Stomach (tissue), 9 donors: ENCODE results near the gene CD69. TPM values are rescaled to one million over a fixed set of nuclear protein-coding genes. Genes with fewer than 3 reads are reported as not detected.

Experiments
- DNase-seq, 2 donors: peaks; one replicate each; pipeline versions ENCODE4 v3.0.0 to v3.0.0-alpha.2; 2013 to 2019
- H3K27ac ChIP-seq, 5 donors: fragments of 200-600 bp in 4 of 5; sonication (generic) in 4 of 5; one replicate each; pipeline ENCODE4 v1.5.1; 2013 to 2019; ENCODE audit warnings: mild to moderate bottlenecking in 1 of 5, moderate library complexity in 1 of 5
- H3K27me3 ChIP-seq, 3 donors: fragments of 200-600 bp; sonication (generic); one replicate each; pipeline ENCODE4 v1.5.1; 2017 to 2019; ENCODE audit warnings: mixed run types in 1 of 3
- H3K36me3 ChIP-seq, 4 donors: fragments of 200-600 bp; sonication (generic); 1 replicate in 3 of 4; 2 replicates in 1 of 4; pipeline ENCODE4 v1.5.1; 2016 to 2019
- H3K4me1 ChIP-seq, 4 donors: fragments of 200-600 bp; sonication (generic); one replicate each; pipeline ENCODE4 v1.5.1; 2016 to 2019
- H3K4me3 ChIP-seq, 4 donors: fragments of 200-600 bp; sonication (generic) in 3 of 4; one replicate each; pipeline ENCODE4 v1.5.1; 2016 to 2019; ENCODE audit warnings: mild to moderate bottlenecking in 1 of 4
- H3K9me3 ChIP-seq, 4 donors: fragments of 200-600 bp; sonication (generic); one replicate each; pipeline ENCODE4 v1.5.1; 2016 to 2019
- EP300 ChIP-seq: sonication (generic); formaldehyde crosslinking; IDR thresholded peaks from one replicate; pipeline ENCODE4 v1.6.1; 2017; ENCODE audit warnings: antibody characterized with exemption
- POLR2A ChIP-seq, 4 donors: fragments of 450-650 bp; IDR thresholded peaks; one replicate each; pipeline ENCODE4 v1.6.1; 2016; ENCODE audit warnings: antibody characterized with exemption in 4 of 4, control low read depth in 2 of 4, mild to moderate bottlenecking in 1 of 4, moderate library complexity in 1 of 4
- POLR2AphosphoS5 ChIP-seq, 3 donors: sonication (generic); formaldehyde crosslinking; IDR thresholded peaks; one replicate each; pipeline ENCODE4 v1.6.1; 2016; ENCODE audit warnings: antibody characterized with exemption in 3 of 3
- WGBS, 5 donors: extraction: QIAGEN DNeasy Blood & Tissue Kit in 3 of 5; methylation state at CpG; one replicate each; pipeline versions ENCODE4 v1.1.5 to v1.1.7; 2013 to 2018; 5-methylcytosine and 5-hydroxymethylcytosine counted together
- intact Hi-C: fragments of 100-400 bp; cut with DNase I; formaldehyde crosslinking; loops from one replicate; pipeline ENCODE4 v1.15.1; 2023; ENCODE audit warnings: low total_unique reads
- polyA plus RNA-seq, 3 donors: library from polyadenylated mRNA; stranded (reverse); fragments of 200-250 nt; gene quantifications; one replicate each; pipeline ENCODE4 v1.2.3, GENCODE V29; 2013
- total RNA-seq, 5 donors: library from RNA; depleted of rRNA; stranded (reverse); fragments of >200 nt; gene quantifications; one replicate each; pipeline versions ENCODE4 v1.1.0 to v1.2.3, GENCODE V29; 2014 to 2016
- TF ChIP-seq, protein P1 (sequence below), 7 experiments: fragments of 450-650 bp in 4 of 7; fragments of 200-600 bp in 3 of 7; sonication (generic) in 3 of 7; IDR thresholded peaks; one replicate each; pipeline ENCODE4 v1.5.1; 2016 to 2019; ENCODE audit warnings: antibody characterized with exemption in 7 of 7, control low read depth in 2 of 7, mild to moderate bottlenecking in 1 of 7
- donor health status: healthy with polysubstance abuse.
- donor health status: Bipolar disorder and iron deficiency.
- donor health status: healthy.

CD69 gene
- total and polyA plus RNA-seq, 8 donors, result 2.1 to 15.4 (median 3.4) TPM; not detected in 1

- WGBS, 5 donors, result 64 to 77% (median 74%) methylated on average over 6 of the region's 6 CpGs
- intact Hi-C loops, result no loop called here
- Histone ChIP-seq H3K27me3 (no peaks in the 10 kb centered on the region), H3K4me3 (no peak overlapping the region), H3K4me1 (no peaks in the 10 kb centered on the region), H3K27ac (peak overlapping the region in 1 of 5 donors; percentile 68), H3K36me3 (no peaks in the 10 kb centered on the region), H3K9me3 (no peaks in the 10 kb centered on the region)
- TF ChIP-seq, protein P1, sequence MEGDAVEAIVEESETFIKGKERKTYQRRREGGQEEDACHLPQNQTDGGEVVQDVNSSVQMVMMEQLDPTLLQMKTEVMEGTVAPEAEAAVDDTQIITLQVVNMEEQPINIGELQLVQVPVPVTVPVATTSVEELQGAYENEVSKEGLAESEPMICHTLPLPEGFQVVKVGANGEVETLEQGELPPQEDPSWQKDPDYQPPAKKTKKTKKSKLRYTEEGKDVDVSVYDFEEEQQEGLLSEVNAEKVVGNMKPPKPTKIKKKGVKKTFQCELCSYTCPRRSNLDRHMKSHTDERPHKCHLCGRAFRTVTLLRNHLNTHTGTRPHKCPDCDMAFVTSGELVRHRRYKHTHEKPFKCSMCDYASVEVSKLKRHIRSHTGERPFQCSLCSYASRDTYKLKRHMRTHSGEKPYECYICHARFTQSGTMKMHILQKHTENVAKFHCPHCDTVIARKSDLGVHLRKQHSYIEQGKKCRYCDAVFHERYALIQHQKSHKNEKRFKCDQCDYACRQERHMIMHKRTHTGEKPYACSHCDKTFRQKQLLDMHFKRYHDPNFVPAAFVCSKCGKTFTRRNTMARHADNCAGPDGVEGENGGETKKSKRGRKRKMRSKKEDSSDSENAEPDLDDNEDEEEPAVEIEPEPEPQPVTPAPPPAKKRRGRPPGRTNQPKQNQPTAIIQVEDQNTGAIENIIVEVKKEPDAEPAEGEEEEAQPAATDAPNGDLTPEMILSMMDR (IDR thresholded peaks at IDR 0.05), result no peak
- TF ChIP-seq EP300 (no peak), POLR2A (IDR thresholded peaks at IDR 0.05) (no peak), POLR2AphosphoS5 (IDR thresholded peaks at IDR 0.05) (no peak)
- no peak for DNase-seq
These were observed 30.1 kb downstream of the CD69 start for GRCh38 chr12:9730591-9730990.

DNA sequence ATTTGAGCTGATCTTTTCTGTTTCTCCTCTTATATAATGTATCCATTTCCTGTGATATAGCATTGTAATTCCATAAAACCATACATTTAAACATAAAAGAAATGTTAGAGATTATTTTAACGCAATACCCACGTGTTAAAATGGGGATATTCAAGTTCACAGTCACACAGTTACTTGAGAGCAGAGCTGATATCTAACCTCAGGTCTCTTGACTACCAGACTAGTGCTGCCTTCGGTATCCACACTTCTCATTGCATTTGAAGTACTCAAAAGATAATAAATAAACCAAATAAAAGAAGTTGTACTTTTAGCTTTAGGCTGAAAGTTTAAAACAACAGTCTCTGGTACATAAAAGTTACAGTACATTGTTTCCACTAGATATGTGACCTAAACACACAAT, 30.7 kb downstream of the CD69 start:
- no peak for TF ChIP-seq POLR2A (IDR thresholded peaks at IDR 0.05)
- no peak for TF ChIP-seq POLR2AphosphoS5 (IDR thresholded peaks at IDR 0.05)
- TF ChIP-seq, protein P1 (IDR thresholded peaks at IDR 0.05), result no peak
- no peak for TF ChIP-seq EP300

GRCh38 chr12:9729082-9729481, 31.6 kb downstream of the CD69 start:
- Histone ChIP-seq H3K36me3 (no peaks in the 10 kb centered on the region), H3K27ac (peak overlapping the region in 1 of 5 donors; percentile 68), H3K4me1 (no peaks in the 10 kb centered on the region), H3K27me3 (no peaks in the 10 kb centered on the region), H3K4me3 (no peak overlapping the region), H3K9me3 (no peaks in the 10 kb centered on the region)
- intact Hi-C loops, result no loop called here
- no peak for DNase-seq
- TF ChIP-seq, protein P1 (IDR thresholded peaks at IDR 0.05), result no peak
- no peak for TF ChIP-seq POLR2AphosphoS5 (IDR thresholded peaks at IDR 0.05)
- no peak for TF ChIP-seq POLR2A (IDR thresholded peaks at IDR 0.05)
- TF ChIP-seq EP300, result no peak

More for the DNA sequence above, 30.7 kb downstream of the CD69 start:
- H3K27ac ChIP-seq, result peak overlapping the region in 1 of 5 donors; percentile 68
- no peaks in the 10 kb centered on the region for H3K9me3 ChIP-seq
- intact Hi-C loops, result no loop called here
- no peaks in the 10 kb centered on the region for H3K27me3 ChIP-seq
- no peaks in the 10 kb centered on the region for H3K36me3 ChIP-seq
- DNase-seq, result no peak
- H3K4me3 ChIP-seq, result no peak overlapping the region
- 26 to 43% (median 40%) methylated on average over 3 of the region's 3 CpGs for WGBS, 5 donors
- no peaks in the 10 kb centered on the region for H3K4me1 ChIP-seq

GRCh38 chr12:9727813-9728212, 32.9 kb downstream of the CD69 start:
- no peak overlapping the region for H3K4me3 ChIP-seq
- H3K27me3 ChIP-seq, result no peaks in the 10 kb centered on the region
- H3K27ac ChIP-seq, result no peak overlapping the region
- no peak for DNase-seq
- TF ChIP-seq EP300 (no peak), POLR2A (IDR thresholded peaks at IDR 0.05) (no peak)
- intact Hi-C loops, result no loop called here
- 49 to 63% (median 55%) methylated on average over 1 of the region's 1 CpG for WGBS, 5 donors
- H3K4me1 ChIP-seq, result no peaks in the 10 kb centered on the region
- no peaks in the 10 kb centered on the region for H3K9me3 ChIP-seq
- H3K36me3 ChIP-seq, result no peaks in the 10 kb centered on the region

DNA sequence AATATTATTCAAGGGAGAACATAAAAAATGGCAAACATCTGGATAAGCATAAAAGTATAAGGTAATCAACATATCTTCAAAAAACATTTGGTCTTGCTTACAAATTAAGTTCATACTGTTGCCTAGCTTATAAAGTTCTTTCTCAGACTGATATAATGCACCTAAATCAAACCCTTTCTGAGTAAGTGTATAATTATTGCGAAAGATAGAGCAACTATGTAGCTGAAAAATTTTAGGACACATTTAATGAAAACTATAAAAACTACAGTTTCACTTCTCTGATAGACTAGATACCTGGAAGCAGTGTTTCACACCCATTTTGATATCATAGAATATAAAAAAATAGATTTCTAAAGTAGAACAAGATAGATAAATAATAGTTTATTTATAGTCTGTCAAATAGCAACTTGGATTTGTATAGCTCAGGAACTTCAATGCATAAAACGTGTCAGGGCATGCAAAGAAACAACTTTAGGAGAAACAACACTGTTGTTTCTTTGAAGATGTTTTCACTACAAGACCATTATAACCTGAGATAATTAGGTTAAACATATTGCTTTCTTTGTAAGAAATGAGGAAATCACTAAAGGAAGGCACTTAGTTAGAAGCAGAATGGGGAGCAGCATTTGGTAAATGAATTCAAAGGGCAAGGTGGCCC, 35.4 kb downstream of the CD69 start:
- WGBS, 5 donors, result 61 to 89% (median 67%) methylated on average over 2 of the region's 2 CpGs
- Histone ChIP-seq H3K27me3 (no peaks in the 10 kb centered on the region), H3K36me3 (no peaks in the 10 kb centered on the region), H3K27ac (no peak overlapping the region), H3K4me1 (peaks cover 0 to 17% (median 13%) of the 10 kb centered on the region in 4 donors), H3K9me3 (no peaks in the 10 kb centered on the region), H3K4me3 (no peak overlapping the region)
- intact Hi-C loops, result no loop called here
- no peak for DNase-seq
- TF ChIP-seq EP300 (no peak), POLR2A (IDR thresholded peaks at IDR 0.05) (no peak)
